T-helper 1 cell treated with Interleukin-12 subunit alpha and Interleukin-12 subunit beta and Interleukin-4 antibody, amounts not matched to agents 30 μg/mL and 1 μg/mL, for 36 hours (primary cell): Measurements from ENCODE around the gene F12.
A peak's percentile ranks its signal among the peaks of the same experiment; 100 is the strongest.

Source experiments
- H3K27ac Mint-ChIP-seq: one replicate; pipeline ENCODE4 v1.8.0; 2021; ENCODE audit warnings: mild to moderate bottlenecking, mixed read lengths
- H3K27me3 Mint-ChIP-seq: one replicate; pipeline ENCODE4 v1.8.0; 2021; ENCODE audit warnings: low read depth, mixed read lengths
- H3K36me3 Mint-ChIP-seq: one replicate; pipeline ENCODE4 v1.8.0; 2021; ENCODE audit warnings: low read depth, mixed read lengths
- H3K4me1 Mint-ChIP-seq: one replicate; pipeline ENCODE4 v1.8.0; 2021; ENCODE audit warnings: low read depth, mixed read lengths
- H3K4me3 Mint-ChIP-seq: one replicate; pipeline ENCODE4 v1.8.0; 2021; ENCODE audit warnings: mild to moderate bottlenecking, moderate library complexity, mixed read lengths
- H3K9me3 Mint-ChIP-seq: one replicate; pipeline ENCODE4 v1.8.0; 2021; ENCODE audit warnings: mixed read lengths

F12 gene

DNA sequence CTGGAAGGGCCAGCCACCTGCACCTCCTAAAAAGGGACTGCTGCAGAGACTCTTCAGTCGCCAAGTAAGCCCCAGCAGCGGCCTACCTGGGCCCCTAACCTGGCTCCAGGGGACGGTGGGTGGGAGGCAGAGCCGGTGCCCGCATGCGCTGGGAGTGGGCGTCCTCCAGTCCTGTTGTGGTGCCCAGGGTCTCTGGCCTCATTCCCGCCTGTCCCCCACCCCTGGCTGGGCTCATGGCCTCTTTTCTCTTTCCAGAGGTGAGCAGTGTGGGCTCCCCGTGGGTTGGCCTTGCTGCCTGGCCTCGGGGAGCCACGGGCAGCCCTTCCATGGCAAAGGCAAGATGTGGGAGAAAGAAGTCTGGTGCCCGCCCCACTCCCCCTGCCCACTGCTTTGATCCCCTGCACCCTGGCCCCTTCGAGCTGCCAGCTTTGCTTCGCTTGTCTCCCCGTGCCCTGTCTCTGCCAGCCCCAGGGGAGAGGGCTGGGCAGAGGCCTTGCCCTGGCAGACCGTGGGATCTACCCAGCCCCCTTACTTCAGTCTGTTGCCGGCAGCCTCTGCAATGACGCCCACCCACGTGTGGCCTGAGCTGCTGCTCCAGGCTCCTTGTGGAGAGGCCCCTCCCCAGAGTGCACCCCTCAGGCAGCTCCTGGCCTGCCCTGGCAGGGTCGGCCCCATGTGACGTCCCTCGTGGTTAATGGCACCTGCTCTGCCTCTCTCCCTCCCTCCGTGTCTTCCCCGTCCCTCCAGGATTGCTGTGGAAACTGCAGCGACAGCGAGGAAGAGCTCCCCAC lies 31.8 kb upstream of the F12 start:
- peak overlapping the region; percentile 15 for H3K27ac Mint-ChIP-seq
- H3K4me1 Mint-ChIP-seq: peaks cover 35% of the 10 kb centered on the region

DNA sequence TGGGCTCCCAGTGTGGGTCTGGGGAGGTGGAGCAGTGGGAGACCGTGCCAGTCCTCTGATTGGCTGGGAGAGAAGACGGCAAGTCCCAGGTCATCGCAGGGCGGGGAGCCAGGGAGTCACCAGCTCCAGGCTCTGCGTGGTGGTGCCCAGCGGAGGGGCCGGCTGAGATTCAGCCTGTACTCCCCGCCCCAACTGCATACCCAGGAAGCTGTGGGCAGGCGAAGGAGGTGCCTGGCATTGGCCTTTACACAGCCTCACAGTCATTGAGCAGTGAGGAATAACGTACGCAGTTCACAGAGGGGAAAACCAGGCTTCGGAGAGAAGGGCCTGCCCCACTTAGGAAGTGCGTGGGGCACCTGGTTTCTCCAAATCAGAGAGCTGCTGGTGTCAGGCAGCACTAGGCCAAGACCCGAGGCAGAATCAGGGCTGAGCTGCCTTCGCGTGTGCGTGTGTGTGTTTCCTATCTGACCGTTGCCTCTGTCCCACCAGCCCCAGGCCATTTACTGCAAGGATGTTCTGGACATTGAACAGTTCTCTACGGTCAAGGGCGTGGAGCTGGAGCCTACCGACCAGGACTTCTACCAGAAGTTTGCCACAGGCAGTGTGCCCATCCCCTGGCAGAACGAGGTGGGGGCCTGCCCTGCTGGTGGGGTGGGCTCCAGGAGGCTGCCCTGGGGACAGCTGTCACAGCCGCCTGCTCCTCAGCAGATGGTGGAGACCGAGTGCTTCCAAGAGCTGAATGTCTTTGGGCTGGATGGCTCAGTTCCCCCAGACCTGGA lies 31.0 kb upstream of the F12 start:
- H3K4me3 Mint-ChIP-seq: no peak overlapping the region
- no peaks in the 10 kb centered on the region for H3K9me3 Mint-ChIP-seq
- no peaks in the 10 kb centered on the region for H3K27me3 Mint-ChIP-seq
- peaks cover 28% of the 10 kb centered on the region for H3K4me1 Mint-ChIP-seq
- H3K27ac Mint-ChIP-seq: no peak overlapping the region
- H3K36me3 Mint-ChIP-seq: peaks cover 39% of the 10 kb centered on the region

More for the DNA sequence above, 31.8 kb upstream of the F12 start:
- H3K4me3 Mint-ChIP-seq: no peak overlapping the region
- no peaks in the 10 kb centered on the region for H3K27me3 Mint-ChIP-seq
- H3K36me3 Mint-ChIP-seq: peaks cover 39% of the 10 kb centered on the region
- H3K9me3 Mint-ChIP-seq: no peaks in the 10 kb centered on the region

DNA sequence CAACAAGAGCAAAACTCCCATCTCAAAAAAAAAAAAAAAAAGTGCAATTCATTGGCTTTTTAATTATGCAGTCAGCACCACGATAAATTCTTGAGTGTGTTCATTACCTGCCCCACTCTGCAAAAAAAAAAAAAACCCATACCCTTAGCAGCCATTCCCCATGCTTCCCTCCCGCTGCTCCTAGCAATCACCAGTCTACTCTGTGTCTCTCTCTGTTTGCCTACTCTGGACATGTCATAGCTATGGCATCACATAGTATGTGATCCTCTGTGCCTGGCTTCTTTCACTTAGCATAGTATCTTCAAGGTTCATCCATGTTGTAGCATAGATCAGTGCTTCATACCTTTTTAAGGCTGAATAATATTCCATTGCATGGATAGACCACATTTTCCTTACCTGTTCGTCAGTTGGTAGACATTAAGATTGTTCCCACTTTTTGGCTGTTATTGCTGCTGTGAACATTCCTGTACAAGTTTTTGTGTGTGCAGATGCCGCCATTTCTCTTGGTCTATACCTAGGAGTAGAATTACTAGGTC lies 30.2 kb upstream of the F12 start:
- no peaks in the 10 kb centered on the region for H3K9me3 Mint-ChIP-seq
- no peak overlapping the region for H3K27ac Mint-ChIP-seq
- no peaks in the 10 kb centered on the region for H3K27me3 Mint-ChIP-seq
- no peak overlapping the region for H3K4me3 Mint-ChIP-seq
- peaks cover 43% of the 10 kb centered on the region for H3K36me3 Mint-ChIP-seq
- H3K4me1 Mint-ChIP-seq: peaks cover 23% of the 10 kb centered on the region

DNA sequence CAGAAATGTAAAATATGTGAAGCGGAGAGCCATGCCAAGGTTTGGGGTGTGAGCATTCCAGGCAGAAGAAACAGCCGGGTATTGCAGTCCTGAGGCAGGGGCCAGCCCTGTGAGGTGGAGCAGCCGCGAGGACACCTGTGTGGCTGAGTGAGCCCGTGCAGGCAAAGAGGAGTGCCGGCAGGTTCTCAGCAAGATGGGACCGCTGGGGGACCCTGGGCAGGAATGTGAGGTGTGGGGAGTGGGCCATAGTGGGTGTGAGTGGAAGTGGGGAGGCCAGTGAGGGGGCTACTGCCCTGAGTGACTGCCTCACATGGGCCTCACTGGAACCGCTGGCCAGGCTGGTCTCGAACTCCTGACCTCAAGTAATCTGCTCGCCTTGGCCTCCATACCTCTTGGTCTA lies 29.1 kb upstream of the F12 start:
- H3K27me3 Mint-ChIP-seq: no peaks in the 10 kb centered on the region
- peaks cover 19% of the 10 kb centered on the region for H3K4me1 Mint-ChIP-seq
- no peaks in the 10 kb centered on the region for H3K9me3 Mint-ChIP-seq
- peaks cover 48% of the 10 kb centered on the region for H3K36me3 Mint-ChIP-seq
- no peak overlapping the region for H3K27ac Mint-ChIP-seq
- no peak overlapping the region for H3K4me3 Mint-ChIP-seq

DNA sequence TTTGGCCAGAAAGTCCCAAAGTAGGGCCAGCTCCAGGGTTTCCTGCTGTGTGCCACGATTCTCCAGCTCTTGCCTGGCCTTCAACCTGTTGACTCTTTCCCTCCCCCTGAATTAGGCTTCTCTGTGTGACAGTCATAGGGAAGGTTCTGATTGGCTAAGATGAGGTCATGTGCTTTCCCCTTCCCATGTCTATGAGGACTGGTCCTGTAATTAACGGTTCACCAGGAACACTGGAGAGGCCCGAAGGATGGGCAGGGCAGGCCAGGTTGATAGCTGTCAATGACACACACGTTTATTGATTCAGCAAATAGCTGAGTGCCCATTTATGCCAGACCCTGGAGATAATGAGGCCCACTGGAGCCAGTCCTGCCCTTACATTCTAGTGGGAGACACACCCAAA lies 28.3 kb upstream of the F12 start:
- H3K4me3 Mint-ChIP-seq: no peak overlapping the region

DNA sequence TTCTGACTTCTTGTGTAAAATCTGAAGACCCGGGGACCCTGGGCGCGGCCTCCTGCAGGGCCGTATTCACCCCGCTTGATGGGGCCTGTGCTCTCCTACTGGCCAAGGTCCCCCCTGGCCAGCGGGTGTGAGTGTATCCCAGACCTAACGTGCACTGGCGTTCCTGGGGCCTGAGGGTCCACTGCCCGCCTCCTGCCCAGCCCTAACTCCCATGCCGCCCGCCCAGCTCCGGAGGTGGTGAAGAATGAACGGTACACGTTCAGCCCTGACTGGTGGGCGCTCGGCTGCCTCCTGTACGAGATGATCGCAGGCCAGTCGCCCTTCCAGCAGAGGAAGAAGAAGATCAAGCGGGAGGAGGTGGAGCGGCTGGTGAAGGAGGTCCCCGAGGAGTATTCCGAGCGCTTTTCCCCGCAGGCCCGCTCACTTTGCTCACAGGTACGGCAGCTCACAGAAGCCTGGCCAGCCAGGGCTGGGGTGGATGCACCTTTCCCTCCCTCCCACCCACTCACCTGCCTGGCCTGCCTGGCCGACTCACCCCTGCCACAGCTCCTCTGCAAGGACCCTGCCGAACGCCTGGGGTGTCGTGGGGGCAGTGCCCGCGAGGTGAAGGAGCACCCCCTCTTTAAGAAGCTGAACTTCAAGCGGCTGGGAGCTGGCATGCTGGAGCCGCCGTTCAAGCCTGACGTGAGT lies 26.6 kb upstream of the F12 start:
- Mint-ChIP-seq H3K4me1 (peaks cover 29% of the 10 kb centered on the region), H3K27ac (no peak overlapping the region), H3K27me3 (no peaks in the 10 kb centered on the region), H3K9me3 (no peaks in the 10 kb centered on the region), H3K4me3 (no peak overlapping the region), H3K36me3 (peaks cover 48% of the 10 kb centered on the region)

More for the DNA sequence above, 28.3 kb upstream of the F12 start:
- Mint-ChIP-seq H3K27me3 (no peaks in the 10 kb centered on the region), H3K4me1 (peaks cover 19% of the 10 kb centered on the region), H3K27ac (no peak overlapping the region), H3K9me3 (no peaks in the 10 kb centered on the region), H3K36me3 (peaks cover 50% of the 10 kb centered on the region)

DNA sequence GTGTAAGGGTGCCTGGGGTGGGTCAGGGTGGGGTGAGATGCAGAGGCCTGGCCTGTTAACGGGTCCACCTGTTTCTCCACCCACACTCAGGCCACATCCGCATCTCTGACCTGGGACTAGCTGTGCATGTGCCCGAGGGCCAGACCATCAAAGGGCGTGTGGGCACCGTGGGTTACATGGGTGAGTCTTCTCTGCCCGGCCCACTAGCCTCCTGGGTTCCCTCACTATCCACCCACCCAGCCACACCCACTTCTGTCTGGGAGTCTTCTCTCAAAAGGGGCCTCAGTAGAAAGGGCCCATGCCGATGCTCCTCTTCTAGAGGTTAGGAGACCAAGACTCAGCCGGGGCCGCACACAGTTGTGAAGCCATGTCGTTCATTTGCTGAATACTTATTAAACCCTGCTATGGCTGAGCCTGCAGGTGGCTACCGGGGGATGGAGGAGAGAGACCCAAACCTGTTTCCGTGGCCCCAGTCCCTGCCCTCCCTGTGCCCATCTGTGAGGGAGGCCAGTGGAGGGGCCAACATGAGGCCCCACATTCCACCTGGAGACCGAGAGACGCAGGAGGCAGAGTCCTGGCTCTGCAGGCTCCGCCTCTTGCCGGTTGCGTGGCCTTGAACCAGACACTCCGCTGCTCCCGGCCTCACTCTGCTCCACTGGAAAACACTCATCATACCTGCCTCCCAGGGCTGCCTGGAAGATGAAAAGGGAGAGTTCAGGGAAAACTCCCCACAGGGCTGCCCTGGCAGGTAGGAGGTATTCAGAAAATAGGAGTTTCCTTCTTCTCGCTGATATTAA lies 25.8 kb upstream of the F12 start:
- no peak overlapping the region for H3K4me3 Mint-ChIP-seq

DNA sequence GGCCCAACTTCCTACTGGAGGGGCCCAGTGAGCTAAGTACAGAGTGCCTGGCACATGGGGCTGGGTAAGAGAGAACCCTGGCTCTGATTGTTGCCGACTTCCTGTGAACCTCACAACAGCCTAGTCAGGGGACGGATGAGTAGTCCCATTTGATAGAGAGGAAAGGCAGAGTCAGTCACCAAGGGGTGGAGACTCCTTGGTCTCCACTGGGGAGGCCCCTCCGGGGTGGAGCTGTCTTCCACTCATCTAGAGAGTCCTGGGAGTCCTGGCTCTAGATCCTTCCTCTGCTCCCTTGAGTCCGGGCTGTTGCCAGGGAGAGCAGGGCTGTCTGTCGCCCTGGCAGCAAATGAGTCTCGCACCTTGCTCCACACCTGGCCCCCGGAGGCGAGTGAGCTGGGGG lies 25.1 kb upstream of the F12 start:
- Mint-ChIP-seq H3K4me1 (peaks cover 43% of the 10 kb centered on the region), H3K9me3 (no peaks in the 10 kb centered on the region), H3K27ac (peak overlapping the region; percentile 62), H3K27me3 (no peaks in the 10 kb centered on the region), H3K36me3 (peaks cover 53% of the 10 kb centered on the region), H3K4me3 (peak overlapping the region; percentile 31)

More for the DNA sequence above, 25.8 kb upstream of the F12 start:
- Mint-ChIP-seq H3K36me3 (peaks cover 56% of the 10 kb centered on the region), H3K9me3 (no peaks in the 10 kb centered on the region), H3K4me1 (peaks cover 37% of the 10 kb centered on the region), H3K27ac (no peak overlapping the region), H3K27me3 (no peaks in the 10 kb centered on the region)

DNA sequence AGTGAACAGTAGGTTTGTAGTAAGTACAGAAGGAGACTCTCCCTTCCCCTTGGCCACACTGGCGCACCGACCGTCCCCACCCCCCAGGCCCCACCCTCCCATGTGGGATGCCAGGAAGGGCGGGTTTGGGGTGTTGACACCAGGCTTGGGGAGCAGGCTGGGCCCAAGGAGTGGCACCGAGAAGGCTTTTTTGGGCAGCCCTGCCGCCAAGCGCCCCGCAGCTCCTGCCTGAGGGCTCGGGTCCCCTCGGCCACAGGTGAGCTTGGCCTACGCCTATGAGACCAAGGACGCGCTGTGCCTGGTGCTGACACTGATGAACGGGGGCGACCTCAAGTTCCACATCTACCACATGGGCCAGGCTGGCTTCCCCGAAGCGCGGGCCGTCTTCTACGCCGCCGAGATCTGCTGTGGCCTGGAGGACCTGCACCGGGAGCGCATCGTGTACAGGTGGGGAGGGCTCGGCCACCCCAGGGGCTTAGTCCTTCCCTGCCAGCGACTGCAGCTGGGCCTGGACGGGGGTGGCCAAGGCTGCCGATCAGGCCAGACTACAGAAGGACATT lies 24.4 kb upstream of the F12 start:
- H3K4me3 Mint-ChIP-seq: no peak overlapping the region
- H3K27me3 Mint-ChIP-seq: no peaks in the 10 kb centered on the region
- H3K27ac Mint-ChIP-seq: no peak overlapping the region
- no peaks in the 10 kb centered on the region for H3K9me3 Mint-ChIP-seq
- H3K4me1 Mint-ChIP-seq: peaks cover 50% of the 10 kb centered on the region
- H3K36me3 Mint-ChIP-seq: peaks cover 60% of the 10 kb centered on the region

DNA sequence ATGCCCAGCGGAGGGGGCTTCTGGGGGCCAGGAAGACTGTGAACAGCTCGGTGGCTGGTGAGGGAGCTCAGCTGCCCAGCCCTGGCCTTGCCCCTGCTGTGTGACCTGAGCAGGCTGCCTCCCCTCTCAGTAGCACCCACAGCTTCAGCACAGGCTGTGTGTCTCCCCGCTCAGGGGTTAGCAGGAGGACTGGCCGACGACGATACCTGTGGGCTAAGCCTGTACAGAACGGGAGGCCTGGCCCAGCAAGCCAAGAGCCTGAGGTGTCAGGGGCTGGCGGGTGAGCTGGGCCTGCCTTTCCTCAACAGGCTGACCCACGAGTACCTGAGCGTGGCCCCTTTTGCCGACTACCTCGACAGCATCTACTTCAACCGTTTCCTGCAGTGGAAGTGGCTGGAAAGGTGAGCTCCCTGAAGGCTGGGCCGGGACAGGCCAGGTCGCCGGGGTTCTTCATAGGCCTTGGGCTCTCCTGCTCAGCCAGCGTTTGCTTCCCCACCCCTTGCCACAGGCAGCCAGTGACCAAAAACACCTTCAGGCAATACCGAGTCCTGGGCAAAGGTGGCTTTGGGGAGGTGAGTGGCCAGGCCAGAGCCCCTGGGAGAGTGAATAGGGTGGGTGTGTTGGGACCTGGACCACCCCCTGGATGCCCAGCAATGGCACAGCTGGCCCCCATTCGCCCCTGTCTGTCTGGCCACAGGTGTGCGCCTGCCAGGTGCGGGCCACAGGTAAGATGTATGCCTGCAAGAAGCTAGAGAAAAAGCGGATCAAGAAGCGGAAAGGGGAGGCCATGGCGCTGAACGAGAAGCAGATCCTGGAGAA lies 23.7 kb upstream of the F12 start:
- no peaks in the 10 kb centered on the region for H3K27me3 Mint-ChIP-seq
- peaks cover 53% of the 10 kb centered on the region for H3K36me3 Mint-ChIP-seq
- peaks cover 51% of the 10 kb centered on the region for H3K4me1 Mint-ChIP-seq
- no peaks in the 10 kb centered on the region for H3K9me3 Mint-ChIP-seq
- no peak overlapping the region for H3K27ac Mint-ChIP-seq
- no peak overlapping the region for H3K4me3 Mint-ChIP-seq

DNA sequence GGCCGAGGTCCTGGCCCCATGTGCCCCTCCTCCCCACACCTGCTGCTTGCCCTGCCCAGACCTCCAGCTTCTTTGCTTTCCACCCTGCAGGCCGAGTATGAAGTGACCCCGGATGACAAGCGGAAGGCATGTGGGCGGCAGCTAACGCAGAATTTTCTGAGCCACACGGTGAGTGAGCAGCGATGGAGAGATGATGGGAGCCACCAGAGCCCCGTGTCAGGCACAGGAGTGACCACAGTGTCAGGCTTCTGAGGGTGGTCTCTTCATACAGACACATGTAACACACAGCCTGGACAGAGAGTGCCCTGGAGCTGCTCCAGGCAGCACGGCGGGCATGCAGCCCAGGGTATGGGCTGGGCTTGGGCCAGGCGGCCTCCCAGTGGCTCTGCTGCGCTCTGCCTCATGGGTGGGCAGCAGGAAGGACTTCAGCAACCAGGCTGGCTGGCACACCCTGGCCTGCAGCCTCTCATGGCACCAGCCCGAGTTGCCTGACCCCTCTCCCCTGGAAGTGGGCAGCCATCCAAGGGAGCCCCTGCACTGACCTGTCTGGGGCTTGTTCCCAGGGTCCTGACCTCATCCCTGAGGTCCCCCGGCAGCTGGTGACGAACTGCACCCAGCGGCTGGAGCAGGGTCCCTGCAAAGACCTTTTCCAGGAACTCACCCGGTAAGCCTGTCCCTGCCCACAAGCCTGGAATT lies 22.9 kb upstream of the F12 start:
- peaks cover 51% of the 10 kb centered on the region for H3K4me1 Mint-ChIP-seq
- peak overlapping the region; percentile 86 for H3K27ac Mint-ChIP-seq
- H3K9me3 Mint-ChIP-seq: no peaks in the 10 kb centered on the region
- no peaks in the 10 kb centered on the region for H3K27me3 Mint-ChIP-seq
- H3K36me3 Mint-ChIP-seq: peaks cover 50% of the 10 kb centered on the region
- peak overlapping the region; percentile 78 for H3K4me3 Mint-ChIP-seq

DNA sequence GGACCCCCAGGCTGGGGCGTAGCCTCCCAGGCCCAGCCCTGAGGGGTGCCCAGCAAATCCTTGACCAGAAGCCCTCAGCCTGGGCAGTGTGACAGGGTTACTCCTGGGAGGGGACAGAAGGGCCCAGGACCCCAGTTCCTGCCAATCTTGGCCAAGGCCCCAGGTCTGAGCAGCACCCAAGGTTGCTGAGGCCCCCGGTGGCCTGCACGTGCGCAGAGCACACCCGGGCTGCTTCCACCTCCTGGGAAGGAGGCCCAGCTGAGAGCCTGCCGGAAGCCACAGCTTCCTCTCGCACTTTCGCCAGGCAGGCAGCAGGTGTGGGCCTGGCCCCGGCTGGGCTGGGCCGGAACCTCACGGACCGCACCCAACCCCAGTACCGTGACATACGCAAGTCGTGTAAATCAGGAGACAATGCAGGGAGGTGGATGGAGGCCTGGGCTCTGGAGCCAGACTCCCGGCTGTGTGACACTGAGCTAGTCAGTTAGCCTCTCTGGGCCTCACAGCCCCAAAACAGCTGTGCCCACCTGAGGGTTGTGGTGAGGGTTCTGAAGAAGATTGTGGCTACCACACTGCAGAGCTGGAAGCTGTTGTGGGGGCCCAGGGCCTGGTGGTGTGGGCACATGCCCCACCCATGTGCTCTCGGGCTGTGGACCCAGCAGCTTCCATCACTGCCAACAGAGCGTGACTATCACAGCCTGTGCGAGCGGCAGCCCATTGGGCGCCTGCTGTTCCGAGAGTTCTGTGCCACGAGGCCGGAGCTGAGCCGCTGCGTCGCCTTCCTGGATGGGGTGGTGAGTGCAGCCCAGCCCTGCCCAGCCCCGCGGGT lies 22.2 kb upstream of the F12 start:
- peaks cover 49% of the 10 kb centered on the region for H3K4me1 Mint-ChIP-seq
- no peaks in the 10 kb centered on the region for H3K27me3 Mint-ChIP-seq

More for the DNA sequence above, 22.2 kb upstream of the F12 start:
- Mint-ChIP-seq H3K9me3 (no peaks in the 10 kb centered on the region), H3K36me3 (peaks cover 44% of the 10 kb centered on the region), H3K27ac (peak overlapping the region; percentile 86), H3K4me3 (peak overlapping the region; percentile 78)
